ENCODE results near the gene FAM221B. TPM values are rescaled to one million over a fixed set of nuclear protein-coding genes. Genes with fewer than 3 reads are reported as not detected.

The FAM221B gene
- total and polyA plus RNA-seq, 9 of the 15 experiments (the other 6 are each of a cell fraction or from before 2014, with no cell fraction given) = 0.01 TPM; not detected in 8

GRCh38 chr9:35816708-35817107 is 11.8 kb downstream of the FAM221B start:
- H3K4me2 ChIP-seq (ENCODE audit: insufficient read depth, low read length) = no peak overlapping the region
- H3K36me3 ChIP-seq (ENCODE audit: control insufficient read depth, insufficient read depth, low read length) = no peaks in the 10 kb centered on the region
- ChIA-PET CTCF (ENCODE audit: low intra/inter-chr PET ratio) (no interaction called here), POLR2A (no interaction called here)
- H3K4me1 ChIP-seq (replicated peaks in 1 of 2; ENCODE audit: control insufficient read depth in 2 of 2, insufficient read depth in 2 of 2, low read length in 2 of 2) = peaks cover 17 to 25% of the 10 kb centered on the region in 2 experiments
- H2AFZ ChIP-seq (ENCODE audit: low read depth, low read length) = no peak overlapping the region
- H3K27me3 ChIP-seq (ENCODE audit: control insufficient read depth in 2 of 2, insufficient read depth in 2 of 2, low read length in 2 of 2) = no peaks in the 10 kb centered on the region
- no peak for ATAC-seq
- 71% methylated on average over 1 of the region's 1 CpG for WGBS (ENCODE audit: insufficient coverage, low coverage, missing lambda C conversion rate)
- no peak overlapping the region for H3K27ac ChIP-seq (ENCODE audit: extremely low read depth, low read depth, low read length)
- no peak overlapping the region for H3K9ac ChIP-seq (ENCODE audit: insufficient read depth in 1 of 2, low read depth in 2 of 2, low read length in 2 of 2)
- BruUV-seq (replicated peaks) = no TSS peak
- H3K9me1 ChIP-seq (ENCODE audit: control insufficient read depth, insufficient read depth, low read length) = peaks cover 4% of the 10 kb centered on the region
- no peaks in the 10 kb centered on the region for H4K20me1 ChIP-seq (replicated peaks; ENCODE audit: control insufficient read depth, insufficient read depth, low read length)
- no peak for FAIRE-seq
- DNase-seq (ENCODE audit: extremely low read depth in 1 of 4, low spot score in 3 of 4) = peak in 2 of 4 experiments; percentile 12 to 16
- peaks cover 12% of the 10 kb centered on the region; the same call in 2 of the 3 replicates for H3K79me2 ChIP-seq (ENCODE audit: control insufficient read depth, insufficient read depth, low read length)
- in situ Hi-C loops (cut with MboI) (no loop called here), intact Hi-C loops (cut with micrococcal nuclease) (loop anchor here (10.0 kb wide), 2 partner anchors 82 to 152 kb away; partner anchors contain the start of genes ARHGEF39, CREB3 and TLN1)
- H3K9me3 ChIP-seq (replicated peaks; ENCODE audit: control insufficient read depth, insufficient read depth, low read depth, low read length) = no peaks in the 10 kb centered on the region; the same call in 1 of the 2 replicates
- H3K4me3 ChIP-seq = no peak overlapping the region
- TF ChIP-seq FOXJ2 (tag; IDR thresholded peaks at IDR 0.05) (no peak), PRMT5 (CRISPR knock-in tag; IDR thresholded peaks at IDR 0.05) (no peak), ZBED1 (IDR thresholded peaks at IDR 0.05) (no peak), ZNF197 (CRISPR knock-in tag; IDR thresholded peaks at IDR 0.05; ENCODE audit: low read depth) (no peak), TEAD2 (tag; IDR thresholded peaks at IDR 0.05) (no peak), RFX7 (CRISPR knock-in tag; IDR thresholded peaks at IDR 0.05) (no peak)
- TF ChIP-seq, protein P1, sequence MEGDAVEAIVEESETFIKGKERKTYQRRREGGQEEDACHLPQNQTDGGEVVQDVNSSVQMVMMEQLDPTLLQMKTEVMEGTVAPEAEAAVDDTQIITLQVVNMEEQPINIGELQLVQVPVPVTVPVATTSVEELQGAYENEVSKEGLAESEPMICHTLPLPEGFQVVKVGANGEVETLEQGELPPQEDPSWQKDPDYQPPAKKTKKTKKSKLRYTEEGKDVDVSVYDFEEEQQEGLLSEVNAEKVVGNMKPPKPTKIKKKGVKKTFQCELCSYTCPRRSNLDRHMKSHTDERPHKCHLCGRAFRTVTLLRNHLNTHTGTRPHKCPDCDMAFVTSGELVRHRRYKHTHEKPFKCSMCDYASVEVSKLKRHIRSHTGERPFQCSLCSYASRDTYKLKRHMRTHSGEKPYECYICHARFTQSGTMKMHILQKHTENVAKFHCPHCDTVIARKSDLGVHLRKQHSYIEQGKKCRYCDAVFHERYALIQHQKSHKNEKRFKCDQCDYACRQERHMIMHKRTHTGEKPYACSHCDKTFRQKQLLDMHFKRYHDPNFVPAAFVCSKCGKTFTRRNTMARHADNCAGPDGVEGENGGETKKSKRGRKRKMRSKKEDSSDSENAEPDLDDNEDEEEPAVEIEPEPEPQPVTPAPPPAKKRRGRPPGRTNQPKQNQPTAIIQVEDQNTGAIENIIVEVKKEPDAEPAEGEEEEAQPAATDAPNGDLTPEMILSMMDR (IDR thresholded peaks at IDR 0.05 in 2 of 3, conservative IDR thresholded peaks at IDR 0.05 in 1 of 3; ENCODE audit: insufficient read depth in 2 of 3, low read depth in 1 of 3, low read length in 3 of 3) = 0 out of 6 replicates have a peak, but pooled peaks of 1 of the 3 experiments have one; percentile 26

Data from K562 (cell line).